ENCODE data around the gene MMEL1. TPM values are rescaled to one million over a fixed set of nuclear protein-coding genes. Genes with fewer than 3 reads are reported as not detected.

Gene MMEL1
- total and polyA plus RNA-seq, 7 donors = 0.66 to 37.2 (median 4.2) TPM; not detected in 1

DNA sequence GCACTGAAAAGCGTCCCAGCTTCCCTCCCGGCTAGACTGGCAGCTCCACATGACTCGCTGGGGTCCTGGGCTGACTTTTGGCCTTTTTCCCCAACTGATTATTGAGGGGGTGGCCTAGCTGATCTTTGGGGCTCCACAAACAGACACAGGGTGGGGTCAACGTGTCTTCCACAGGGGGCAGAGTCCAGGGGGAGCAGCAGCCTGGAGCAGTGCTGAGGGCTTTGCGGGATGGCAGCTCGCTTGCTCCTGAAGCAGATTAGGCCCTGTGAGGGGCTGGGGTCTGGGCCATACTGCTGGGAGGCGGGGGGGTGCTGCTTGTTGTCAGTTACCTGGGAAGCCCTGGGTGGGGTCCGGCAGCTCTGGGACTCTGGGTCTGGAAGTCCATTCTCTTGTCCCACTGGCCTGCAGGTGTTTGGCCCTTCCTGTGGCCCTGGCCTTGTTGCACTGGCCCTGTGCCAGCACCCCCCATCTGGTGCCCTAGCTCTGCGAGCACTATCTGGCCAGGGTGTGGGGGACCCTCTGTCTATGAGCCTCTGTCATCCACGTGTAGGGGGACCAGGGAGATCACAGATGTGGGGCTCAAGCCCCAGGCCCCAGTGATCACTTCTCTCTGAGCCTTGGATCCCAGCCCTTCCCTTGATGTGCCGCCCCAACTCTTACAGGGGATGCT is 90.4 kb downstream of the MMEL1 start:
- intact Hi-C loops (cut with DNase I) = no loop called here
- H3K27ac ChIP-seq = no peak overlapping the region
- 65 to 85% methylated on average over 11 of the region's 11 CpGs for WGBS, 2 donors

GRCh38 chr1:2541619-2542245 is 91.1 kb downstream of the MMEL1 start:
- intact Hi-C loops (cut with DNase I) = no loop called here
- TF ChIP-seq CTCF (IDR thresholded peaks at IDR 0.05) (no peak), EP300 (IDR thresholded peaks at IDR 0.05) (no peak), POLR2AphosphoS5 (IDR thresholded peaks at IDR 0.05) (no peak), POLR2A (IDR thresholded peaks at IDR 0.05) (no peak)

More for the DNA sequence above, 90.4 kb downstream of the MMEL1 start:
- Histone ChIP-seq H3K4me1 (peaks cover 0 to 44% (median 33%) of the 10 kb centered on the region in 4 donors), H3K4me3 (no peak overlapping the region), H3K27me3 (peaks cover 26 to 97% (median 72%) of the 10 kb centered on the region in 3 donors), H3K9me3 (no peaks in the 10 kb centered on the region), H3K36me3 (no peaks in the 10 kb centered on the region)
- DNase-seq = no peak
- TF ChIP-seq CTCF (IDR thresholded peaks at IDR 0.05) (no peak), POLR2AphosphoS5 (IDR thresholded peaks at IDR 0.05) (no peak), POLR2A (IDR thresholded peaks at IDR 0.05) (no peak), EP300 (IDR thresholded peaks at IDR 0.05) (no peak)

DNA sequence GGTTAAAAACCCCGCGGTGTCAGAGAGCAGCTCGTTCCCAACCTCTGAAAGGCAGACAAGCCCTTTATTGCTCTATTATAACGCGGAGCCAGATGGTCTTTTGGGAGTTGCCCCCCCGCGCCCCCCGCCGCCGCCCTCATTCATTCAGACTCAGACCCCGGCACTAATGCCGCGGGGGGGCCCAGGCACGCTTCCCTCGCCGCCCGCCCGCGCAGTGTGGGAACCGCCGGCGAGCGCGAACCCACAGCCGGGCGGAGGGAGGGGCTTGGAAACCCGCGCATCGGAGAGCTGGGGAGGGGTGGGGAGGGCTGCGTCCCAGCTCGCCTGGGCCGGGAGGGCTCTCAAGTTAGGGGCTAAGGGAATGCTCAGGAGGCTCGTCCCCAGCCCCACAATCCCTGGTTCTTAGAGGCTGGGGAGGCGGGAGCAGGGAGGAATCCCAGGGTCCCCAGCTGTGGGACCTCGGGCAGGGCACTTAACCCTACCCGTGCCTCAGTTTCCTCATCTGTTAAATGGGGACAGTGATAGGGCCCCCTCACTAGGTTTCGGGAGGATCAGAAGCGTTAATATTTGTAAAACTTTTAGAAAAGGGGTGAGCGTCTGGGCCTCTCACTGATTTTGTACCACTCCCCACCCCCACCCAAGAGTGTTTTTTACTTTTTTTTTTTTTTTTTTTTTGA is 91.9 kb downstream of the MMEL1 start:
- peaks cover 13 to 97% (median 64%) of the 10 kb centered on the region in 3 donors for H3K27me3 ChIP-seq
- no peaks in the 10 kb centered on the region for H3K36me3 ChIP-seq
- H3K27ac ChIP-seq = no peak overlapping the region
- no peak for DNase-seq
- intact Hi-C loops (cut with DNase I) = no loop called here
- no peaks in the 10 kb centered on the region for H3K9me3 ChIP-seq
- no peak overlapping the region for H3K4me3 ChIP-seq
- WGBS, 2 donors = 7 to 12% methylated on average over 39 of the region's 39 CpGs
- TF ChIP-seq CTCF (IDR thresholded peaks at IDR 0.05) = no peak
- no peak for TF ChIP-seq EP300 (IDR thresholded peaks at IDR 0.05)
- TF ChIP-seq POLR2A (IDR thresholded peaks at IDR 0.05) = no peak
- no peak for TF ChIP-seq POLR2AphosphoS5 (IDR thresholded peaks at IDR 0.05)
- peaks cover 0 to 30% (median 18%) of the 10 kb centered on the region in 4 donors for H3K4me1 ChIP-seq

More at GRCh38 chr1:2541619-2542245, 91.1 kb downstream of the MMEL1 start:
- no peak overlapping the region for H3K4me3 ChIP-seq
- WGBS, 2 donors = 37 to 72% methylated on average over 25 of the region's 25 CpGs
- H3K4me1 ChIP-seq = peaks cover 0 to 38% (median 26%) of the 10 kb centered on the region in 4 donors
- no peak for DNase-seq
- no peaks in the 10 kb centered on the region for H3K36me3 ChIP-seq
- H3K9me3 ChIP-seq = no peaks in the 10 kb centered on the region
- H3K27me3 ChIP-seq = peaks cover 21 to 97% (median 66%) of the 10 kb centered on the region in 3 donors
- H3K27ac ChIP-seq = no peak overlapping the region

Other genes starting within 250 kb of the MMEL1 start
- 1 to 10 TPM; 6.2 to 9.1 (median 6.7) TPM for gene MORN1, start 241.5 kb downstream of the MMEL1 start, total RNA-seq
- 1 to 10 TPM; 2.4 to 9.1 (median 2.5) TPM for gene MORN1, start 241.5 kb downstream of the MMEL1 start, polyA plus RNA-seq
- 10 to 100 TPM; 49.0 to 56.2 (median 50.7) TPM for gene RER1, start 241.2 kb downstream of the MMEL1 start, total RNA-seq
- gene RER1, start 241.2 kb downstream of the MMEL1 start, polyA plus RNA-seq = 100 to 1,000 TPM in 1 of 3 donors, 10 to 100 TPM in 2; 40.8 to 113 (median 52.2) TPM
- 10 to 100 TPM; 12.8 to 17.0 (median 15.0) TPM for gene PEX10, start 220.5 kb downstream of the MMEL1 start, total RNA-seq
- 10 to 100 TPM in 2 of 3 donors, 1 to 10 TPM in 1; 9.9 to 21.9 (median 12.6) TPM for gene PEX10, start 220.5 kb downstream of the MMEL1 start, polyA plus RNA-seq
- 1 to 10 TPM in 2 of 4 donors, under 1 TPM in 1, not detected in 1; 0.54 to 1.7 (median 1.1) TPM for gene PLCH2, start 156.7 kb downstream of the MMEL1 start, total RNA-seq
- 1 to 10 TPM in 1 of 3 donors, under 1 TPM in 1, not detected in 1; 0.60 to 3.8 TPM for gene PLCH2, start 156.7 kb downstream of the MMEL1 start, polyA plus RNA-seq
- gene PANK4, start 106.4 kb downstream of the MMEL1 start, total RNA-seq = 10 to 100 TPM; 23.6 to 37.7 (median 27.9) TPM
- 10 to 100 TPM; 11.4 to 25.4 (median 13.4) TPM for gene PANK4, start 106.4 kb downstream of the MMEL1 start, polyA plus RNA-seq
- under 1 TPM in 1 of 4 donors, not detected in 3; 0.36 TPM for gene HES5, start 102.8 kb downstream of the MMEL1 start, total RNA-seq
- gene HES5, start 102.8 kb downstream of the MMEL1 start, polyA plus RNA-seq = 1 to 10 TPM in 1 of 3 donors, under 1 TPM in 1, not detected in 1; 0.61 to 1.2 TPM
- gene TNFRSF14, start 76.6 kb downstream of the MMEL1 start, total RNA-seq = 10 to 100 TPM; 37.5 to 73.4 (median 60.4) TPM
- gene TNFRSF14, start 76.6 kb downstream of the MMEL1 start, polyA plus RNA-seq = 100 to 1,000 TPM in 1 of 3 donors, 10 to 100 TPM in 2; 53.5 to 185 (median 64.7) TPM
- gene PRXL2B, start 46.2 kb downstream of the MMEL1 start, total RNA-seq = 10 to 100 TPM in 3 of 4 donors, 1 to 10 TPM in 1; 8.6 to 18.2 (median 15.3) TPM
- 10 to 100 TPM; 28.2 to 53.2 (median 42.1) TPM for gene PRXL2B, start 46.2 kb downstream of the MMEL1 start, polyA plus RNA-seq
- gene TTC34, start 168.7 kb upstream of the MMEL1 start, total RNA-seq = under 1 TPM; 0.16 to 0.83 (median 0.63) TPM
- under 1 TPM in 2 of 3 donors, not detected in 1; under 0.01 to 0.57 TPM for gene TTC34, start 168.7 kb upstream of the MMEL1 start, polyA plus RNA-seq

Measured in sigmoid colon (tissue), 7 donors.